ENCODE data around the gene ANO1. TPM values are rescaled to one million over a fixed set of nuclear protein-coding genes. Genes with fewer than 3 reads are reported as not detected.

The ANO1 gene
- total and polyA plus RNA-seq, 2 of the 8 experiments (the other 6 are each of a cell fraction or from before 2014, with no cell fraction given) = 4.7 to 5.0 TPM

GRCh38 chr11:70167723-70168404 is 89.7 kb downstream of the ANO1 start:
- H2BK12ac ChIP-seq (ENCODE audit: low read depth, low read length) = no peak overlapping the region
- H3K4me2 ChIP-seq (ENCODE audit: insufficient read depth in 1 of 2, low read depth in 2 of 2, low read length in 2 of 2) = no peak overlapping the region
- H2BK5ac ChIP-seq (ENCODE audit: low read depth, low read length) = no peak overlapping the region
- no peak overlapping the region for H3K4ac ChIP-seq (replicated peaks; ENCODE audit: insufficient read length, low read depth, low read length)
- no peak overlapping the region for H3K56ac ChIP-seq (replicated peaks; ENCODE audit: insufficient read length, low read depth, low read length)
- no peaks in the 10 kb centered on the region for H3K23me2 ChIP-seq (ENCODE audit: low read depth, low read length)
- peaks cover 0 to 2% (median 0%) of the 10 kb centered on the region in 4 experiments; a peak in 2 of 7 replicates for H3K4me1 ChIP-seq (replicated peaks in 1 of 4; ENCODE audit: control insufficient read depth in 3 of 4, insufficient read depth in 4 of 4, low read length in 3 of 4)
- no peak overlapping the region for H4K91ac ChIP-seq (replicated peaks; ENCODE audit: insufficient read length, low read length)
- H3K23ac ChIP-seq (ENCODE audit: insufficient read length) = no peak overlapping the region
- H2BK120ac ChIP-seq (replicated peaks; ENCODE audit: low read depth, low read length) = no peak overlapping the region
- 90% methylated on average over 14 of the region's 17 CpGs; no CpG with 5 or more reads in 1 of the 2 experiments for WGBS, 2 experiments (ENCODE audit: extremely low coverage in 1 of 2, insufficient coverage in 1 of 2, insufficient read length in 1 of 2, insufficient replicate concordance in 2 of 2, low coverage in 1 of 2, low lambda C conversion rate in 2 of 2, missing lambda C conversion rate in 1 of 2)
- no peak overlapping the region for H2AFZ ChIP-seq (ENCODE audit: low read length)
- no peak overlapping the region for H2BK20ac ChIP-seq (ENCODE audit: low read length)
- H4K20me1 ChIP-seq (replicated peaks in 1 of 2; ENCODE audit: control insufficient read depth in 1 of 2, insufficient read depth in 2 of 2, low read length in 2 of 2) = no peaks in the 10 kb centered on the region
- H3K4me3 ChIP-seq (ENCODE audit: extremely low read depth in 1 of 4, insufficient read depth in 2 of 4, low read depth in 3 of 4, low read length in 4 of 4) = no peak overlapping the region
- H2AK5ac ChIP-seq (ENCODE audit: low read depth, low read length) = no peak overlapping the region
- no peak overlapping the region for H3K9ac ChIP-seq (replicated peaks in 1 of 4; ENCODE audit: extremely low read depth in 1 of 4, low read depth in 3 of 4, low read length in 3 of 4)
- H3K27ac ChIP-seq (ENCODE audit: low read depth, low read length) = no peak overlapping the region
- no peak overlapping the region; the same call in 1 of the 2 replicates for H4K8ac ChIP-seq (ENCODE audit: extremely low read depth, insufficient read depth, low read length)
- H3K79me1 ChIP-seq (ENCODE audit: low read depth, low read length) = no peaks in the 10 kb centered on the region
- CTCF ChIA-PET (ENCODE audit: partially characterized antibody) = interaction anchor here (0.5 to 10.5 kb wide), 11 partner anchors 10 to 240 kb away, joined by 3 to 78 read pairs (median 5); no protein-coding TSS in a partner anchor
- DNase-seq (ENCODE audit: low read depth in 1 of 2, low spot score in 2 of 2) = no peak
- H3K9me3 ChIP-seq (ENCODE audit: insufficient read depth in 2 of 2, low read depth in 1 of 2, low read length in 1 of 2) = no peaks in the 10 kb centered on the region
- no peaks in the 10 kb centered on the region for H3K36me3 ChIP-seq (ENCODE audit: control insufficient read depth in 2 of 4, insufficient read depth in 4 of 4, low read length in 3 of 4)
- no peak overlapping the region for H3K18ac ChIP-seq (ENCODE audit: extremely low read depth, low read length)
- FAIRE-seq = no peak
- TF ChIP-seq, protein P1, sequence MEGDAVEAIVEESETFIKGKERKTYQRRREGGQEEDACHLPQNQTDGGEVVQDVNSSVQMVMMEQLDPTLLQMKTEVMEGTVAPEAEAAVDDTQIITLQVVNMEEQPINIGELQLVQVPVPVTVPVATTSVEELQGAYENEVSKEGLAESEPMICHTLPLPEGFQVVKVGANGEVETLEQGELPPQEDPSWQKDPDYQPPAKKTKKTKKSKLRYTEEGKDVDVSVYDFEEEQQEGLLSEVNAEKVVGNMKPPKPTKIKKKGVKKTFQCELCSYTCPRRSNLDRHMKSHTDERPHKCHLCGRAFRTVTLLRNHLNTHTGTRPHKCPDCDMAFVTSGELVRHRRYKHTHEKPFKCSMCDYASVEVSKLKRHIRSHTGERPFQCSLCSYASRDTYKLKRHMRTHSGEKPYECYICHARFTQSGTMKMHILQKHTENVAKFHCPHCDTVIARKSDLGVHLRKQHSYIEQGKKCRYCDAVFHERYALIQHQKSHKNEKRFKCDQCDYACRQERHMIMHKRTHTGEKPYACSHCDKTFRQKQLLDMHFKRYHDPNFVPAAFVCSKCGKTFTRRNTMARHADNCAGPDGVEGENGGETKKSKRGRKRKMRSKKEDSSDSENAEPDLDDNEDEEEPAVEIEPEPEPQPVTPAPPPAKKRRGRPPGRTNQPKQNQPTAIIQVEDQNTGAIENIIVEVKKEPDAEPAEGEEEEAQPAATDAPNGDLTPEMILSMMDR (IDR thresholded peaks at IDR 0.05; ENCODE audit: control extremely low read depth in 1 of 3, insufficient read depth in 1 of 3, low read depth in 1 of 3, low read length in 3 of 3) = peak in 2 of 3 experiments; percentile 5 to 7; a peak in 1 of 4 replicates
- TF ChIP-seq JUND (IDR thresholded peaks at IDR 0.05; ENCODE audit: low read length) (peak; percentile 56; the same call in 1 of the 2 replicates), CEBPB (IDR thresholded peaks at IDR 0.05; ENCODE audit: low read depth, low read length) (no peak)
- H3K79me2 ChIP-seq (ENCODE audit: control insufficient read depth in 1 of 2, insufficient read depth in 2 of 2, low read length in 2 of 2) = no peaks in the 10 kb centered on the region
- no peaks in the 10 kb centered on the region; a peak in 1 of 7 replicates for H3K27me3 ChIP-seq (replicated peaks in 1 of 4; ENCODE audit: control insufficient read depth in 3 of 4, extremely low read depth in 1 of 4, insufficient read depth in 3 of 4, low read length in 3 of 4)
- no peak overlapping the region for H4K5ac ChIP-seq (ENCODE audit: insufficient read length, low read depth, low read length)
- H2BK15ac ChIP-seq (ENCODE audit: low read length) = no peak overlapping the region
- POLR2A ChIA-PET (ENCODE audit: partially characterized antibody) = no interaction called here
- no peak overlapping the region for H3K14ac ChIP-seq (ENCODE audit: insufficient read length)
